GM21367 (cell line): ENCODE measurements around the gene STOM.

Experiments
- ATAC-seq: cut with Tn5 transposase; IDR thresholded peaks from one replicate; pipeline ENCODE4 v1.9.1; 2021; ENCODE audit not compliant: unreplicated experiment

The STOM gene

DNA sequence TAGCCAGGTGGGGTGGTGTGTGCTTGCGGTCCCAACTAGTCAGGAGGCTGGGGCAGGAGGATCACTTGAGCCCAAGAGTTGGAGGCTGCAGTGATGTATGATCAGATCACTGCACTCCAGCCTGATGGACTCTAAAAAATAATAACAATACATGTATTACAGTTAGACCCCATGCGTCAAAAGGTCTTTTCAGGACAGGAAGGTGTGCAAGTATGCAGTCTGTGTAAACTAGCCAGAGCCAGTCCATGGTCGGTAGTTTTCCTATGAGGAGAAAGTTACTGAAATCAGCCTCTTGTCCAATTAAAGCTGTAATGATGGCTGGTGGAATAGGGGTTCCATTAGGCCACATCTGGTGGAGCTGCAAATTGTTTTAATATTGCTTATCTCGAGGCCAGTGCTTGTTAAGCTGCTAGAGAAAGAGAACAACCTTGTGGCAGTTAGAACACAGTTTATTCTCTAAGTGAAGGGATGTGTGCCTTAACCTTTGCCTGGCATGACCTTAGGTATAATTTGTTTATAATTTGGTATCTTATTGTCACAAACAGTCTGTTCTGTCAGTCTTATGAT lies 1.5 kb upstream of the STOM start:
- no peak for ATAC-seq

GRCh38 chr9:121368745-121369144 lies 1.3 kb downstream of the STOM start:
- no peak for ATAC-seq

DNA sequence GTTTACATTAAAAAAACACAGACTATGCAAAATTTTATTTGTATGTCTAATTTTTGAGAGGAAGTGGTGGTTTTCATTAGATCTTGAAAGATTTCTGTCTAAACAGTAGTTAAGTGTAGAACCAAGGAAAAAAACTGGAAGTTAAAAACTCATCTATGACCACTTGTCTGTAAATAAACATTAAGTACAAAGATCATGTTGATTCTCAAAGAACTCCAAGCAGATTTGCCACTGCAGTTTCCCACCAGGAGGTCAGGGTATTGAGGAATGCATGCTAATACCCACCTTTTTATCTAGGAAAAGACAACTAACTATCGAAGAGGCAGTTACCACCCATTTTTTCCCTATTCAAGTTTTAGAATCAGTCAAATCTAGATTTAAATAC lies 1.9 kb downstream of the STOM start:
- no peak for ATAC-seq

DNA sequence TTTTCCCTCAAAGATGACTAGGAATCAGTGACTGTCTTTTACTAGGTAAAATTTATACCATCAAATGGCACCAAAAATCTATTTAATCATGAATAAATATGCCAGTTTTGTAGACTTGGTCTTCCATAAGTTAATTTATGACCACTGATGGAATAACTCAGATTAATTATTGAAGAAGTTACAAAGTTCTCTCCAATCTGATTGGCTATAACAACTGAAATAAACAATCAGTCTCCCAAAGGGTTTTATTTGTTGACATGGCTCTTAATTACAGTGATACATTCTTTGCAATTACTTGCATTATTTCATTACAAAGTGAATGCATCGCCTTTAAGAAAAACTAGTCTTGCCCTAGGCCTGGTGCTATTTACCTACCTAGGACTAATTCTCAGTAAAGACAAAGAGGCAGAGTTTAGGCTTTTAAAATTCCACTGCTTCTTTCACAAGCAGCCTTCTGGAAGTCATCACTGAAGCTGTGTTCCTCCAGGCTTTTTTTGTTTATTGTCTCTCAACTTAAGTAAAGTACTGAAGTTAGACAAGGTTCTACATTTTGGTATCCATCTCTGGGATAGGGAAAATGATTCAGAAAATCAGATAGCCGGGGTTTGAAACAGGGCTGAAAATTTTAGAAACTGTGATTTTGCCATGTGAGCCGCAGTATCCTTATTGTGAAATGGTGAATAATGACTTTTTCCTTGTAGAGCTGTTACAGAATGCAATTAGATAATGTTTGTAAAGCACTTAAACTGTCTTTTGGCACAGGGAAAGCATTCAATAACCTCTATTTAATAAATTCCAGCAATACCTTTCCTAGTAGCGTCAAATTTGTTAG lies 2.5 kb downstream of the STOM start:
- no peak for ATAC-seq

DNA sequence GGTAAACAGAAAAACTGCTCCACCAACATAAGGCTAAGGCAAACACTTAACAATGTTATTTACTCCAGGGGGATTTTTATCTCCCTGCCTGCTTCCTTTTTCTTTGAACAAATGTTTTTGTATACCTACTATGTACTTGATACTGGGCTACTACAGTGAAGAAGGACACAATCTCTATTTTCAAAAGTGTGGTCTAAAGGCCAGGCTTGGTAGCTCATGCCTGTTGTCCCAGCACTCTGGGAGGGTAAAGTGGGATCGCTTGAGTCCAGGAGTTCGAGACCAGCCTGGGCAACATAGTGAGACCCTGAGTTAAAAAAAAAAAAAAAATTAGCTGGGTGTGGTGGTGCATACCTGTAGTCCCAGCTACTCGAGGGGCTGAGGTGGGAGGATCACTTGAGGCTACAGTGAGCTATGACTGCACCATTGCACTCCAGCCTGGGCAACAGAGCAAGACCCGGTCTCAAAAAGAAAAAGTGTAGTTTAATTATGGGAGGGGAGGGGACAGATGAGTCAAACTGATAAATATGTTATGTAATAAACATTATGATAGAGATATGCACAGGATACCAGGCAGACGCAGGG lies 3.3 kb downstream of the STOM start:
- ATAC-seq: no peak

GRCh38 chr9:121365564-121365963 lies 4.5 kb downstream of the STOM start:
- no peak for ATAC-seq

- ATAC-seq: no peak
These were observed 5.2 kb downstream of the STOM start for GRCh38 chr9:121364886-121365285.

DNA sequence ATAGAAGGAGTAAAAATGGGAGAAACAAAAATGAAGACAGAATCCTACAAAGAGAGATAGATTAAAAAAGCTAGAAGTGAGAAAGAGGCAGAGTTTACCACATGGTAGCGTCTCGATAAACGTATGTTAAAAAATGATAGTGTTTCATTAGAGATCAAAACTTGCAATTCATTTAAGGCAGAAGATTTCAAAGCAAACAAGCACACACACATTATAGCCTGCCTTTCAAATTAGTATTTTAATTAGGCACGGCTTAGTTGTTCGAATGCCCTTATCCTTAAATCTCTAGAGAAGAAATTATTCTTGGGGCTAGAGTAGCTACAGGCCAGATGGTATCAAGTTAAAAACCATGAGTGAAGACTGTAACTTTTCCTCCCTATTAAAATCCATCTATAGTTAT lies 6.0 kb downstream of the STOM start:
- ATAC-seq: no peak

DNA sequence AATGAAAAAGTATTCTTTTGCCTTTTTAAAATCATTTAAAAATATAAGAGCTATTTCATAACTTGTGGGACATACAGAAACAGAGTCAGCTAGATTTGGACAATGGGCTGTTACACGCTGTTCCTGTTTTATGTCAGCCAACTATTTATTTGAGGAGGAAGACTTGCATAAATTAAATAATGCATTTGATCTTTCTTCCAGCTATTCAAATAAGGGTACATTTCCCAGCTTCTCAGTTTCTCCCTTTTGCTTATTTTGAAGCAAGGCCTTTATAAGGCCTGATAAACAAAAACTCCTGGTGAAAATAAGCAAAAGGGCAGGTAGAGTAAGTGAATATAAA lies 6.5 kb downstream of the STOM start:
- no peak for ATAC-seq

DNA sequence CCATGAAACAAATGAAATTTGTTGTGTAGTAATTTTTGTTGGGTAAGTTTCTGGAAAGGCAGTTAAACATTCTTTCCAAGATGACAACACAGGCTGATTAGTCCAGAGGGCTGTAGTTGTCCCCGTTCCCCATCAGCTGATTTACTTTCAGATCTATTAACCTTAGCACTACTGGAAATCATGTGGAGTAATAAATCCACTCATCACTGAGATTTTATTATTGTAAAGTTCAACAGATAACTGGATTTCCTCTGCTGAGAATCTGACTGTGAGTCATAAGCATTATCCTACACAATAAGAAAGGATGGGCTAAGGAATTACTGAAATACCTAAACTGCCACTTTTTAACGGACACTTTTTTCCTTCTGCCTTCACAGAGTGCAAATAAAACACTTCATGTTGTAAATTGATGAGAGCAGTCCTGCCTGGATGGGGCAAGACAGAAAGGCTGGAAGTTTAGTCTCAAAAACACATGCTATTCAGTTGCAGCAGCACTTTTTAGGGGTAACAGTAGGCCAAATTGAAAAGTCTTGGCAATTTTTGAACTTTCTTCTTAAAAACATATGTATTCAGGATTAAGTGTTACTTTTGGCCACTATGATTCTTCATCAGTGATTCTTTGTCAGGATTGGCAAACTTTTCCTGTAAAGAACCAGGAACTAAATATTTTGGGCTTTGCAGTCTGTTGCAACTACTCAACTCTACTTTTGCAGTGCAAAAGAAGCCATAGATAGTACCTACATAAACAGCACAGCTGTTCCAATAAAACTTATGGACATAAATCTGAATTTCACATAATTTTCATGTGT lies 7.0 kb downstream of the STOM start:
- no peak for ATAC-seq

DNA sequence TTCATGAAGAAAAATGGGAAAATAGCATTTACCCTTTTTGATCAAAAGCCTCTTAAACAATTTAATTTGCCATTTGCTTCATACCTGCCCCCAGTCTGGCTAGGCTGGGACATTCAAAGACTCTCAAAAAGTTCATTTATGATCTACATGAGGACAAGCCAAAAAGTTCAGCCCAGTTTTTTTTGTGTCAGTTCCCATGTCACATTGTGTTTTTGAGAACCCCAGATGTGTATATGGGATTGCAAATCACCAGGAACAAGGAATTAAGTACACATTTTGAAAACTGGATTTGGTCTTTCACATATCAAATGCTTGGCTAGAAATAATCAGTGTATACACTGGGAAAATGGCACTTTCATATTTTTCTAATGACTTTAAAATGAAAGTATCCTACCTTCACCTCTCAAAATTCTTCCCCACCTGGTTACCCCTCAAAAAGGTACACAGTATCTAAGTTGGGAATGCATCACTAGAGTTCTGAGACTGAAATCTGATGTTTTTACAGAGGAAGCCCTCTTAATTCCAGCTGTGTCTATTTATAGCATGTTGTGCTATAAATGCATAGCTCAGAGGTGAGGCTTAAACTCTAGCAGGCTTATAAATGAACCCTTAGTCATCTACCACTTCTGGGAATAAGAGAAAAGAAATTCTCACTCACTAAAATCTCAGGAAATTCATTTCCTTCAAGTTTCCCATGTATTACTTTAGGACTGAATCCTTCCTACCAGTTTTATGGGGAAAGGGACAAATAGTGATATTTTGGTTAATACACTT lies 9.3 kb downstream of the STOM start:
- no peak for ATAC-seq

- ATAC-seq: no peak
These were observed 10.4 kb downstream of the STOM start for GRCh38 chr9:121359351-121360294.

DNA sequence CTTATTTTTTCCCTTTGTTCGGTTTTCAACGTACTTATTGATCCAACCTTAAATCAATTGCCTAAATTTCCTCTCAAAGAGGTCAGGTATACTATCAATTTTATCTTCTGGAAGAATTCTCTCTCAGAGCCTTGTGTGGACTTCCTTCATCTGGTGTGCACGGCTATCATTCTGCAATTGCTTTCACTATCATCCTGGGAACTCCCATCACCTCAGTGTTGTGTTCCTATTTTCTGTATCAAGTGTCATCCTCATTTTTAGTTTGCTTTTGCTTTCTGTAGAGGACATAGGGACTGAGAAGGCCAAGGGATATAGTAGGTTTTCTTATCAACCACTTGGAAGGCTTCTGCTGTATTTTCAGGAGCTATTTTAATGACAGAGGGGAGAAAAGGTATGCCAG lies 11.3 kb downstream of the STOM start:
- no peak for ATAC-seq

DNA sequence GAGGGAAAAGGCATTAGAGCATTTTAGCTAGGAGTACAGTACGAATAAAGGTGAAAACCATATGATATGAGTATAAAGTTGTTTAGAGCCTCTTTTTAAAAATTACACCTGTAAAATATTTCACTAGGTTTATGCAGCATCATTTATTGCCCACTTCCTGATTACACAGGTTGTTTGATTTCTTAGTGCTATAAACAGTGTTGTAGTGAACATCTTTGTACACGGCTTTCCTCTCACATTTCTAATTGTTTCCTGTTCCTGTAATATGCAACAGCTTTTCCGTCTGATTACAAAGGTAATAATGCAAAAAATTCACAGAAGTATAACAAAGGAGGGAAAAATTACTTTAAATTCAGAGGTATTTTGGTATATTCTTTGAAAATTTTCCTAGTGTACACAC lies 13.0 kb downstream of the STOM start:
- ATAC-seq: no peak

- ATAC-seq: no peak
These were observed 15.3 kb downstream of the STOM start for GRCh38 chr9:121354762-121355161.

GRCh38 chr9:121354141-121354540 lies 15.9 kb downstream of the STOM start:
- no peak for ATAC-seq

DNA sequence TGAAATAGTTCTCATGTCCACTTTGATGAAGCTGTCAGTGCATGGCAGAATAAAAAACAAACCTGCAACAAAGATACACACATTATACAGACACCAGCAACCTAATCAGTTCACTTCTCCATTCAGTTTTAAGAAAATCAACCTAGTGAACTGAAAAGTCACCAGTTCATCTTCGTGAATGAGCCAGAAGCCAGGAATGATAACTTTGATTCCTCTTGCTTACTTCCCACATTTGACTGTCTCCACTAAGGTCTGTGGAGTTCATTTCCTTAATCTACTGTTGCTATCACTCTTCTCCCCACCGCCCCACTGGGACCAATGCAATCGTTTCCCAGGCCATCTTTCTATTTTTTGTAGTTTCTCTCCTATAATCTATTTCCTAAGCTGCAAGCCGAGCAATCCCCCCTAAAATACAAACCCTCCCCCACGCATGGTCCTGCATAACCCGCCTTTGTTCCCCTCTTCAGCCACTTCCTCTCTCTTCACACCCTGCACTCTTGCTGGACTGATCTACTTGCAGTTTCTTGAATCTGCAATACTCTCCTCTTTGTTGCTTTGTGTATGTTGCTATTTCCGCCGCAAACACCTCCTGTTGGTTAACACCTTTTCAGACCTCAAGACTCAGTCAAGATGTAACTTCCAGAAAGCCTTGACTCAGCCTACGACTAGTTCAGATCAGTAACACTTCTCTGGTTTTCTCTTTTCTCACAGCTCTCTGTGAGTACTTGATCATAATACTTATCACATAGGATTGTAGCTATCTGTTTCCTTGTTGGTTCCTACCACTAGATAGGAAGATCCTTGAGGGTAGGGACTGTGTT lies 16.6 kb downstream of the STOM start:
- peak; percentile 96 for ATAC-seq

GRCh38 chr9:121350993-121351561 lies 19.0 kb downstream of the STOM start:
- no peak for ATAC-seq

GRCh38 chr9:121350036-121350435 lies 20.0 kb downstream of the STOM start:
- no peak for ATAC-seq
